SK-N-SH treated with all-trans-retinoic acid at 6 μM for 48 hours (cell line): ENCODE results near the gene ADARB2.

Experiments
- ARNTL ChIP-seq: fragments of 450-650 bp; formaldehyde crosslinking; IDR thresholded peaks from 2 replicates; pipeline ENCODE4 v1.5.0; 2020; ENCODE audit warnings: low read depth, mild to moderate bottlenecking, moderate library complexity, borderline replicate concordance
- BACH2 ChIP-seq: fragments of 250-450 bp; sonication (Bioruptor Pico); IDR thresholded peaks from 2 replicates; pipeline ENCODE4 v1.9.0; 2021; ENCODE audit warnings: mild to moderate bottlenecking, borderline replicate concordance
- ESRRG ChIP-seq: fragments of 250-450 bp; sonication (Bioruptor Pico); IDR thresholded peaks from 2 replicates; pipeline ENCODE4 v1.6.1; 2021; ENCODE audit warnings: mild to moderate bottlenecking
- GLIS3 ChIP-seq: fragments of 250-450 bp; sonication (Bioruptor Pico); IDR thresholded peaks from 2 replicates; pipeline ENCODE4 v1.5.0; 2020; ENCODE audit warnings: mild to moderate bottlenecking, moderate library complexity
- PATZ1 ChIP-seq: fragments of 250-450 bp; sonication (Bioruptor Pico); IDR thresholded peaks from 2 replicates; pipeline ENCODE4 v1.8.0; 2020; ENCODE audit warnings: mild to moderate bottlenecking, moderate library complexity, borderline replicate concordance
- PPARA ChIP-seq: fragments of 250-450 bp; sonication (Bioruptor Pico); IDR thresholded peaks from 2 replicates; pipeline ENCODE4 v1.5.0; 2020; ENCODE audit warnings: mild to moderate bottlenecking, borderline replicate concordance
- RARB ChIP-seq: fragments of 250-450 bp; sonication (Bioruptor Pico); IDR thresholded peaks from 2 replicates; pipeline ENCODE4 v1.8.0; 2021; ENCODE audit warnings: mild to moderate bottlenecking, moderate library complexity
- ZC3H10 ChIP-seq: fragments of 250-450 bp; sonication (Bioruptor Pico); IDR thresholded peaks from 2 replicates; pipeline ENCODE4 v1.5.1; 2021; ENCODE audit warnings: mild to moderate bottlenecking, moderate library complexity
- ZFP3 ChIP-seq: fragments of 250-450 bp; sonication (Bioruptor Pico); IDR thresholded peaks from 2 replicates; pipeline ENCODE4 v1.5.0; 2020; ENCODE audit warnings: mild to moderate bottlenecking, moderate library complexity
- ZNF565 ChIP-seq: fragments of 450-650 bp; formaldehyde crosslinking; conservative IDR thresholded peaks from 2 replicates; pipeline ENCODE4 v1.5.0; 2020; ENCODE audit warnings: low read depth, mild to moderate bottlenecking, moderate library complexity
- ZNF70 ChIP-seq: fragments of 450-650 bp; formaldehyde crosslinking; IDR thresholded peaks from 2 replicates; pipeline ENCODE4 v1.5.0; 2020; ENCODE audit warnings: mild to moderate bottlenecking, moderate library complexity

DNA sequence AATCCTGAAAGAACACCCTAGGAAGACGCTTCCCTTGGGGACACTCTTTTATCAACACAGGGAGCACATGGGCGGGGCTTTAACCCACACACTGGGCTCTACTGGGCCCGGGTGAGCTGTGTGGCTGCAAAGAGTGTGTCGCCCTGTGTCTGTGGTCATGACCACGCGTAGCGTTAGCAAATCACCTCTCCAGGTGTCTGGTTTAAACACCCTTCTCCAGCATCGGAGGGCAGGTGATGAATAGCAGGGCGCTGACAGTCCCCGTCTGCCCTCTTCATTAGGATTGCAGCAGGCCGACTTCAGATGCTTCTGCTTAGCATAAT lies 127.7 kb downstream of the ADARB2 start:
- TF ChIP-seq GLIS3 (CRISPR knock-in tag) = no peak
- no peak for TF ChIP-seq PATZ1 (CRISPR knock-in tag)
- TF ChIP-seq ESRRG = no peak
- no peak for TF ChIP-seq ARNTL (CRISPR knock-in tag)
- TF ChIP-seq ZNF70 = no peak
- TF ChIP-seq RARB = no peak
- TF ChIP-seq ZNF565 (CRISPR knock-in tag) = no peak
- TF ChIP-seq ZC3H10 (CRISPR knock-in tag) = no peak
- TF ChIP-seq BACH2 = no peak
- TF ChIP-seq ZFP3 (CRISPR knock-in tag) = no peak
- TF ChIP-seq PPARA (CRISPR knock-in tag) = no peak
